ENCODE measurements around the gene STAU1. TPM values are rescaled to one million over a fixed set of nuclear protein-coding genes. Genes with fewer than 3 reads are reported as not detected.

The STAU1 gene
- total and polyA plus RNA-seq, 2 of the 13 experiments (the other 11 are each of a cell fraction or from before 2014, with no cell fraction given), result 119 to 133 TPM

- TF ChIP-seq POGK (CRISPR knock-in tag; conservative IDR thresholded peaks at IDR 0.05) (no peak; the same call in 1 of the 2 replicates), NKX3-1 (CRISPR knock-in tag; IDR thresholded peaks at IDR 0.05) (no peak), ARNT2 (CRISPR knock-in tag; IDR thresholded peaks at IDR 0.05; ENCODE audit: low read depth) (no peak; the same call in 1 of the 2 replicates), XBP1 (CRISPR knock-in tag; IDR thresholded peaks at IDR 0.05) (no peak), ZNF263 (CRISPR knock-in tag; IDR thresholded peaks at IDR 0.05) (peak; percentile 26; the same call in 1 of the 2 replicates), SALL2 (CRISPR knock-in tag; IDR thresholded peaks at IDR 0.05) (peak; percentile 6; the same call in 1 of the 2 replicates), KMT2A (CRISPR knock-in tag; IDR thresholded peaks at IDR 0.05) (peak; percentile 83), TRAFD1 (CRISPR knock-in tag; IDR thresholded peaks at IDR 0.05; ENCODE audit: borderline replicate concordance) (no peak), ZNF333 (CRISPR knock-in tag; IDR thresholded peaks at IDR 0.05; ENCODE audit: borderline replicate concordance) (no peak), CCAR2 (optimal IDR thresholded peaks at IDR 0.05; ENCODE audit: low read depth, low read length) (no peak), MTERF4 (CRISPR knock-in tag; IDR thresholded peaks at IDR 0.05) (peak; percentile 81), DRAP1 (CRISPR knock-in tag; IDR thresholded peaks at IDR 0.05) (peak; percentile 40; the same call in 1 of the 2 replicates), GABPA (IDR thresholded peaks at IDR 0.05; ENCODE audit: low read depth, low read length) (peak; percentile 71), GABPA (CRISPR knock-in tag; IDR thresholded peaks at IDR 0.05; ENCODE audit: low read depth) (peak; percentile 76), MTA1 (CRISPR knock-in tag; IDR thresholded peaks at IDR 0.05; ENCODE audit: borderline replicate concordance) (peak; percentile 68; the same call in 1 of the 2 replicates), ZNF609 (CRISPR knock-in tag; IDR thresholded peaks at IDR 0.05; ENCODE audit: borderline replicate concordance) (peak; percentile 64; the same call in 1 of the 2 replicates), ZNF513 (CRISPR knock-in tag; conservative IDR thresholded peaks at IDR 0.05) (peak; percentile 100)
These were observed at the start of gene STAU1 (continued) for GRCh38 chr20:49187851-49188641.
